ENCODE measurements around the gene SPC25.
"Not testable (repeated sequence)": the region's sequence is repeated elsewhere in the genome, so short reads cannot be mapped to it uniquely, and the experiment has no call there.

DNA sequence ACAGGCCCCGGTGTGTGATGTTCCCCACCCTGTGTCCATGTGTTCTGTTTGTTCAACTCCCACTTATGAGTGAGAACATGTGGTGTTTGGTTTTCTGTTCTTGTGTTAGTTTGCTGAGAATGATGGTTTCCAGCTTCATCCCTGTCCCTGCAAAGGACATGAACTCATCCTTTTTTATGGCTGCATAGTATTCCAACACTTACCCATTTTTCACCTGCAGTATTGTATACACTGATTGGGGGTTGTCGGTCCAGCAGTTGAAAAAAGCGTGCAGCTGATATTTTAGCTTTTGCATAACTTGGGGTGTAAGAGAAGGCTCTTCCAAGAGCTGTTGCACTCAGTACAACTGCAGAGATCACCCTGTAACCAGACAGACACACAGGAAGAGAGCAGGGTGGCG, 41.9 kb upstream of the SPC25 start:
- TF ChIP-seq, protein P1, sequence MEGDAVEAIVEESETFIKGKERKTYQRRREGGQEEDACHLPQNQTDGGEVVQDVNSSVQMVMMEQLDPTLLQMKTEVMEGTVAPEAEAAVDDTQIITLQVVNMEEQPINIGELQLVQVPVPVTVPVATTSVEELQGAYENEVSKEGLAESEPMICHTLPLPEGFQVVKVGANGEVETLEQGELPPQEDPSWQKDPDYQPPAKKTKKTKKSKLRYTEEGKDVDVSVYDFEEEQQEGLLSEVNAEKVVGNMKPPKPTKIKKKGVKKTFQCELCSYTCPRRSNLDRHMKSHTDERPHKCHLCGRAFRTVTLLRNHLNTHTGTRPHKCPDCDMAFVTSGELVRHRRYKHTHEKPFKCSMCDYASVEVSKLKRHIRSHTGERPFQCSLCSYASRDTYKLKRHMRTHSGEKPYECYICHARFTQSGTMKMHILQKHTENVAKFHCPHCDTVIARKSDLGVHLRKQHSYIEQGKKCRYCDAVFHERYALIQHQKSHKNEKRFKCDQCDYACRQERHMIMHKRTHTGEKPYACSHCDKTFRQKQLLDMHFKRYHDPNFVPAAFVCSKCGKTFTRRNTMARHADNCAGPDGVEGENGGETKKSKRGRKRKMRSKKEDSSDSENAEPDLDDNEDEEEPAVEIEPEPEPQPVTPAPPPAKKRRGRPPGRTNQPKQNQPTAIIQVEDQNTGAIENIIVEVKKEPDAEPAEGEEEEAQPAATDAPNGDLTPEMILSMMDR (IDR thresholded peaks at IDR 0.05; ENCODE audit: poor library complexity, severe bottlenecking) = not testable (repeated sequence)
- not testable (repeated sequence) for TF ChIP-seq POLR2AphosphoS5 (IDR thresholded peaks at IDR 0.05); RAD21 (conservative IDR thresholded peaks at IDR 0.05); EZH2 (IDR thresholded peaks at IDR 0.05; ENCODE audit: borderline replicate concordance, insufficient read depth, low read length, poor library complexity, severe bottlenecking); EP300 (conservative IDR thresholded peaks at IDR 0.05; ENCODE audit: poor library complexity, severe bottlenecking); MXI1 (conservative IDR thresholded peaks at IDR 0.05; ENCODE audit: poor library complexity, severe bottlenecking); TAF1 (IDR thresholded peaks at IDR 0.05; ENCODE audit: low read depth)
- TF ChIP-seq, protein P2, sequence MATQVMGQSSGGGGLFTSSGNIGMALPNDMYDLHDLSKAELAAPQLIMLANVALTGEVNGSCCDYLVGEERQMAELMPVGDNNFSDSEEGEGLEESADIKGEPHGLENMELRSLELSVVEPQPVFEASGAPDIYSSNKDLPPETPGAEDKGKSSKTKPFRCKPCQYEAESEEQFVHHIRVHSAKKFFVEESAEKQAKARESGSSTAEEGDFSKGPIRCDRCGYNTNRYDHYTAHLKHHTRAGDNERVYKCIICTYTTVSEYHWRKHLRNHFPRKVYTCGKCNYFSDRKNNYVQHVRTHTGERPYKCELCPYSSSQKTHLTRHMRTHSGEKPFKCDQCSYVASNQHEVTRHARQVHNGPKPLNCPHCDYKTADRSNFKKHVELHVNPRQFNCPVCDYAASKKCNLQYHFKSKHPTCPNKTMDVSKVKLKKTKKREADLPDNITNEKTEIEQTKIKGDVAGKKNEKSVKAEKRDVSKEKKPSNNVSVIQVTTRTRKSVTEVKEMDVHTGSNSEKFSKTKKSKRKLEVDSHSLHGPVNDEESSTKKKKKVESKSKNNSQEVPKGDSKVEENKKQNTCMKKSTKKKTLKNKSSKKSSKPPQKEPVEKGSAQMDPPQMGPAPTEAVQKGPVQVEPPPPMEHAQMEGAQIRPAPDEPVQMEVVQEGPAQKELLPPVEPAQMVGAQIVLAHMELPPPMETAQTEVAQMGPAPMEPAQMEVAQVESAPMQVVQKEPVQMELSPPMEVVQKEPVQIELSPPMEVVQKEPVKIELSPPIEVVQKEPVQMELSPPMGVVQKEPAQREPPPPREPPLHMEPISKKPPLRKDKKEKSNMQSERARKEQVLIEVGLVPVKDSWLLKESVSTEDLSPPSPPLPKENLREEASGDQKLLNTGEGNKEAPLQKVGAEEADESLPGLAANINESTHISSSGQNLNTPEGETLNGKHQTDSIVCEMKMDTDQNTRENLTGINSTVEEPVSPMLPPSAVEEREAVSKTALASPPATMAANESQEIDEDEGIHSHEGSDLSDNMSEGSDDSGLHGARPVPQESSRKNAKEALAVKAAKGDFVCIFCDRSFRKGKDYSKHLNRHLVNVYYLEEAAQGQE (IDR thresholded peaks at IDR 0.05; ENCODE audit: borderline replicate concordance) = not testable (repeated sequence)

Data from neural cell (in vitro differentiated cells).